Effector memory CD8-positive, alpha-beta T cell (primary cell): ENCODE results near the gene PDE6A.

Experiments
- ATAC-seq: fragments of 150-1000 bp; cut with Tn5 transposase; replicated peaks from 2 replicates; pipeline ENCODE4 v1.10.0; 2021; ENCODE audit warnings: mild to moderate bottlenecking, moderate library complexity
- DNase-seq, 3 experiments: peaks; one replicate each; pipeline ENCODE4 v3.0.0; 2021
- H3K27ac Mint-ChIP-seq, 2 donors: one replicate each; pipeline ENCODE4 v1.8.0; 2022; ENCODE audit warnings: mild to moderate bottlenecking in 2 of 2, mixed read lengths in 2 of 2, moderate library complexity in 2 of 2
- H3K27me3 Mint-ChIP-seq, 2 donors: one replicate each; pipeline ENCODE4 v1.8.0; 2022; ENCODE audit warnings: mixed read lengths in 2 of 2
- H3K36me3 Mint-ChIP-seq: one replicate; pipeline ENCODE4 v1.8.0; 2022; ENCODE audit warnings: mild to moderate bottlenecking, moderate library complexity, mixed read lengths; ENCODE audit not compliant: insufficient read depth
- H3K4me1 Mint-ChIP-seq, 2 donors: one replicate each; pipeline ENCODE4 v1.8.0; 2022; ENCODE audit warnings: low read depth in 2 of 2, mixed read lengths in 2 of 2
- H3K4me3 Mint-ChIP-seq, 2 donors: one replicate each; pipeline ENCODE4 v1.8.0; 2022; ENCODE audit warnings: mild to moderate bottlenecking in 2 of 2, mixed read lengths in 2 of 2, moderate library complexity in 2 of 2
- H3K9me3 Mint-ChIP-seq, 2 donors: one replicate each; pipeline ENCODE4 v1.8.0; 2022; ENCODE audit warnings: mixed read lengths in 2 of 2

Gene PDE6A

DNA sequence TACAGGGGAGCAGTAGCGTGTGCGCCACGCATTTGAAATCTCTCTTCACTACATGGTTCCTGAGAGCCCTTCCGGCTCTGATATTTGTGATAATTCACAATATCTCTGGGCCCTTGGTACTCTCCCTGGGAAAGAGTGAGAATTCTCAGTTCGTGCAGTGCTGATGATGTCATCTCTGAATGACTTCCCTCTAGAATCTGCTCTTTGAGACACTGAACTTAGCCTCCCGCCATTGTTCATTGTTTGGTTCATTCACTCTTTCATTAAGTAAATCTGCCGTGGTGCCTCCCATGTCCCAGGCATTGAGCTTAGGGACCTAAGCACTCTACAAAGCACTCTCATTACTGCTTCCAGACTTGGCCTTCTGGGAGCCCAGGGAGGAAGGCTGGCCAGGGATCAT is 120.5 kb downstream of the PDE6A start:
- H3K36me3 Mint-ChIP-seq, result peaks cover 2% of the 10 kb centered on the region
- H3K9me3 Mint-ChIP-seq, result no peaks in the 10 kb centered on the region
- H3K27me3 Mint-ChIP-seq, result no peaks in the 10 kb centered on the region
- no peak overlapping the region for H3K4me3 Mint-ChIP-seq
- peaks cover 0 to 4% of the 10 kb centered on the region in 2 donors for H3K4me1 Mint-ChIP-seq
- H3K27ac Mint-ChIP-seq, result no peak overlapping the region
- ATAC-seq (no peak), DNase-seq (no peak)

DNA sequence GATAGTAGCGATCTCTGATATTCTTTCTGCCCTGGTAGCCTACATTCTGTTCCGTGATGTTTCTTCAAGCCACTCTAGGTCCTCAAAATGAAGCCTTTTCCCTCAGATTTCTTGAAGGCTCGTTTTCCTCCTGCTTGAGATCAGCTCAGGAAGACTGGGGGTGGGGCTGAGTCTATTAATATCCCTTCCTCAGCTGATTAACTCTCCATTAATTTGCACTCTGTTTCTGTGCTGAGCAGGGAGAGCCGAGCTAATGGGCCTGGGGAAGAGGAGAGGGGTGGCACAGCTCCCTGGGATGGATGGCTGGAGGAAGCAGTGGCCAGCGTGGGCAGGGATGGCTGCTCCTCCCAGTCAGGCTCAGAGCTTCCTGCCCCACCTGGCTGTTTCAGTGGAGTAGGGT is 121.2 kb downstream of the PDE6A start:
- H3K4me1 Mint-ChIP-seq, result peaks cover 0 to under 1% of the 10 kb centered on the region in 2 donors
- peaks cover 2% of the 10 kb centered on the region for H3K36me3 Mint-ChIP-seq
- H3K9me3 Mint-ChIP-seq, result no peaks in the 10 kb centered on the region
- DNase-seq (no peak), ATAC-seq (no peak)
- no peaks in the 10 kb centered on the region for H3K27me3 Mint-ChIP-seq
- no peak overlapping the region for H3K4me3 Mint-ChIP-seq
- H3K27ac Mint-ChIP-seq, result no peak overlapping the region

DNA sequence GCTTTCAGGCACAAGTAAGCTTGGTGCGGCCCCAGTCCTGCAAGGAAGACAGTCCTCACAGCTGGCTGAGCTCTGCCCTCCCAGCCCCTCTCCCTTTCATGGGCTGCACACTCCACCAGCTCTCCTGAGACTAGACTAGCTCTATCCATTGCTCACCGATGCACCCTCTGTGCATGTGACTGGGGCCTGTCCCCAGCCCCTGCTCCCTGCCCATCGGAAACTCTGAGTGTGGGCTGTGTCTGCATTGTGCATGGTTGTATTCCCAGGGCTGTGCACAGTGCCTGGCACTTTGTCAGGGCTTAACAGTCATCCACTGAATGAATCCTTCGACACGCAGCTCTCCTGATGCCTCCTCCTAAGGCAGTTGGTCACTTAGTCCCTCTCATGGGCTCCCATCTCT is 122.3 kb downstream of the PDE6A start:
- H3K4me3 Mint-ChIP-seq, result no peak overlapping the region
- no peak for DNase-seq
- H3K27me3 Mint-ChIP-seq, result no peaks in the 10 kb centered on the region
- H3K9me3 Mint-ChIP-seq, result no peaks in the 10 kb centered on the region
- ATAC-seq, result no peak
- H3K4me1 Mint-ChIP-seq, result no peaks in the 10 kb centered on the region
- no peak overlapping the region for H3K27ac Mint-ChIP-seq
- peaks cover 2% of the 10 kb centered on the region for H3K36me3 Mint-ChIP-seq

DNA sequence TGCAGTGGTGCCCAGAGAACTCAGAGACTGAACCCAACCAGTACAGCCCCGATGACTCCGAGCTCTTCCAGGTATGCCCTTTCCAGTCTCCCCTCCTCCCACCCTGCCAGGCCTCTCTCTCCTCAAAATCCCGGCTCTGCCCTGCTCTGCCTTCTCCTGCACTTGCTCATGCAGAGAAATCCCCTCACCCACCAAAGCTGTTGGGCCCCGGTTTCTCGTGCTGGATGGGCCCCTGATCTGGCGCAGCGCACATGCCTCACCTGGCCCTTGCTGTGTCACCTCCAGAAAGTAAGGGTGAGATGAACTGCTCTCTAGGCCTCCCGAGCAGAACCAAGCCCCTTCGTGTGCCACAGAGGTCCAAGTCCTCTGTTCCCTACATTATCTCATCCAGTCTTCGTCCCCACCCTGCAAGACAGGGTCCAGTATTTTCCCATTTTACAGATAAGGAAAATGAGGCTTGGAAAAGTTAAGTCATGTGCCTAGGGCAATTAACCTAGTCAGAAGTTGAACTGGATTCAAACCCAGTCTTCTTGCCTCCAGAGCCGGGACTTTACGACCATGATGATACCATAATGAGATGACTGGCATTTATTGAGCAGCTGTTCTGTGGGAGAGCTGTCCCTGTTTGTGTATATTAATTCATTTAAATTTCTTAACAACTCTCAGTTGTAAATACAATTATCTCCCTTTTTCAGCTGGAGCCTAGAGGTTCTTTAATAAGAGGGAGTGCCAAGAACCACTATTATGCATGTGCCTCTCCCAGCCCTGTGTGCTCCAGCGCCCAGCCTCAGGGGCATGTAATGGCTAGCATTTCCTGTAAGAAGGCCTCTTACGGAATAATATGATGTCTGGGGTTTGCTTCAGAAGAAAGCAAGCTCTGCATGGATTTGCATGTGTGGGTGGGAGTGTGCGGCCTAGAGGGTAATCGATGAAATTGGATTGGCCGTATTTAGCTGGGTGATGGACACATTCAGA is 123.8 kb downstream of the PDE6A start:
- DNase-seq, result no peak
- Mint-ChIP-seq H3K36me3 (peaks cover 2% of the 10 kb centered on the region), H3K27me3 (no peaks in the 10 kb centered on the region), H3K4me1 (no peaks in the 10 kb centered on the region), H3K9me3 (no peaks in the 10 kb centered on the region), H3K27ac (no peak overlapping the region), H3K4me3 (no peak overlapping the region)
- ATAC-seq, result no peak

DNA sequence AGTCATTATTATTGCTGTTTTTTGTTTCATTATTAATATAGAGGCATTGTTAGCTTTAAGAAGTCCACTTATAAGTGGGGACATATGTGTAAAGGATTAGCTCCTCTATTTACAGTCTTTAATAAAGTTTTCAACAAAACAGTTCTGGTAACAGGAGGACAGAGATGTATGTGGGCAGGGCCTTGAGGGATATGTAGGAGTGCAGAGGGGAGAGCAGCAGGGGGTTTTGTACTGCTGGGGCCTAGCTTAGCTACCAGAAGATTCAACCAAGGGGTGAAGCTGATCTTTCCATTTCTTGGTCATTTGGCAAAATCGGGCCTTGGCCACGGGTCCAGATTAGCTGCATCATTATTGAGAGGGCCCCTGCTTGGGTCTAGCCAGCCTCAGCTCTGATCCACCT is 124.6 kb downstream of the PDE6A start:
- no peaks in the 10 kb centered on the region for H3K4me1 Mint-ChIP-seq
- ATAC-seq, result no peak
- no peak for DNase-seq
- no peaks in the 10 kb centered on the region for H3K9me3 Mint-ChIP-seq
- no peaks in the 10 kb centered on the region for H3K36me3 Mint-ChIP-seq
- no peaks in the 10 kb centered on the region for H3K27me3 Mint-ChIP-seq
- no peak overlapping the region for H3K4me3 Mint-ChIP-seq
- peak overlapping the region in 1 of 2 donors; percentile 9 for H3K27ac Mint-ChIP-seq

DNA sequence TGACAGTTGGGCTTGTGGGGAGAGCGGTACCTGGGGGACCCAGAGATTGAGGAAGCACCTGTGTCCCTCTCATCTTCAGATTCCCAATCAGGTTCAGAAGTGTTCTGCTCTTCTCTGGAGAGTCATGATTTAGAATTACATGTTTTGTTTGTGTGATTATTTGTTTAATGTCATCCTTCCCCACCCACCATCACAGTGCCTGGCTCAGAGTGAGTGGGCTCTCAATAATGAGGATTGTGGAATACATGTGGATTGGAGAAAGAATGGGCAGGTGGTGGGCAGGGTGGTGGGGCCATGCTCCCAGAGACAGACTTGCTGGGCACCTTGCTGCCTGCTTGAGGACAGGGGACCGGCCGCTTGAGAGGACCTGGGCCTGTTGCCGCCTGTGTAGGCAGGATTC is 126.5 kb downstream of the PDE6A start:
- Mint-ChIP-seq H3K27me3 (no peaks in the 10 kb centered on the region), H3K4me1 (no peaks in the 10 kb centered on the region), H3K4me3 (no peak overlapping the region), H3K36me3 (no peaks in the 10 kb centered on the region), H3K9me3 (no peaks in the 10 kb centered on the region), H3K27ac (no peak overlapping the region)
- DNase-seq (no peak), ATAC-seq (no peak)

DNA sequence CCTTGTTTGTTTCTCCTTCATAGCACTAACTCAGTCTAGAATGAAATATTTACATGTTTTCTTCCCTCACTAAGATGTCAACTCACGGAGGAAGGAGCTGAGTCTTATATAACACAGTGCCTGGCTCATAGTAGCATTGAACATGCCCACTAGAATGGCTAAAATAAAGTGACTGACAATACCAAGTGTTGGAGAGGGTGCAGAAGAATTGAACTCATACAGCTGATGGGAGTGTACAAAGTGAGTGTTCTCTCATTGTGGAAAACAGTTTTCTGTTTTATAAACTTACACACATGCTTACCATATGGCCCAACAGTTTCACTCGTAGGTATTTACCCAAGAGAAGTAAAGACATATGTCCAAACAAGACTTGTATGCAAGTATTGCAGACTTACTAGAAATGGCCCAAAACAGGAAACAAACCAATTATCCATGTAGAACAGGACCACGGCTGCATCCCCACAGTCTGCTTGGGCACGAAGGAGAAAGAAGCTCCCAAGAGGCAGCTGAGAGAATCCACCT is 127.0 kb downstream of the PDE6A start:
- Mint-ChIP-seq H3K27ac (no peak overlapping the region), H3K36me3 (no peaks in the 10 kb centered on the region), H3K27me3 (no peaks in the 10 kb centered on the region), H3K9me3 (no peaks in the 10 kb centered on the region), H3K4me3 (no peak overlapping the region), H3K4me1 (no peaks in the 10 kb centered on the region)
- DNase-seq, result no peak
- ATAC-seq, result no peak

DNA sequence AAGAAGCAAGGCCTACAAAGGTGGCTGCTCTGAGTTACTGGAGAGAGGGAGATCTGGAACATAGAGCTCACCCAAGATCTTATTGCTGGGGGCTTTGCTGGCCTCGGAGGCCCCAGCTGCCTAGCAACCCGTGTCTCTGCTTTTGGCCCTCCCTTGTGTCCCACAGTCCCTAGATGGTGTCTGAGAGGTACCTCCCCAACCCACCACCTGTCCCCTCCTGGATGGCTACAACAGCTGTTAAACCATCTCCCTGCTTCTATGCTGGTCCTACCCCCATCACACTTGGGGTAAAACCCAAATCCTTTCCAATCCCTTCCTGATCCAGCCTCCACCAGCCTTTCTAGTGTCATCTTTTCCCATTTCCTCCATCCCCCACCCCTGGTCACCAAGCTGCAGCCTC is 127.9 kb downstream of the PDE6A start:
- DNase-seq, result no peak
- H3K4me1 Mint-ChIP-seq, result no peaks in the 10 kb centered on the region
- no peak overlapping the region for H3K4me3 Mint-ChIP-seq
- H3K27me3 Mint-ChIP-seq, result no peaks in the 10 kb centered on the region
- no peak for ATAC-seq
- no peaks in the 10 kb centered on the region for H3K36me3 Mint-ChIP-seq
- H3K27ac Mint-ChIP-seq, result no peak overlapping the region
- no peaks in the 10 kb centered on the region for H3K9me3 Mint-ChIP-seq

DNA sequence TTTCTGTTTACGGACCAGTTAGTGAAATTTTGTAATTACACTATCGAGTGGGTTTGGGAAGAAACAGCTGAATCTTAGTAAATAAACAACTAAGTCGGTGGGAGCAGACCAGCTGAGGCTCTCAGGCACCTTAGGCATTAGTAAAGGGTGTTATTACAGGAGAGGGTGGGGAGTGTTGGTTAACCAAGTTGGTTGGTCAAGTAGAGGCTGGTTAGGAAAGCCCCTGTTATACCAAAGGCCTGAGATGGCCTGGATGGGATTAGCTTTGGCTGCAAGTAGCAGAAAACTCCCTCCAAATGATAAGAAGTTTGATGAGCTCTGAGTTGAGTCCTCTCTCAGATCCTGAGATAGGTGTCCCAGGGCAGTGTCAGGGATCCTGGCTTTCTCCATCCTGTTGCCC is 133.1 kb downstream of the PDE6A start:
- H3K36me3 Mint-ChIP-seq, result no peaks in the 10 kb centered on the region
- no peak overlapping the region for H3K4me3 Mint-ChIP-seq
- peaks cover 0 to 2% of the 10 kb centered on the region in 2 donors for H3K4me1 Mint-ChIP-seq
- ATAC-seq (no peak), DNase-seq (no peak)
- no peaks in the 10 kb centered on the region for H3K9me3 Mint-ChIP-seq
- no peak overlapping the region for H3K27ac Mint-ChIP-seq
- H3K27me3 Mint-ChIP-seq, result no peaks in the 10 kb centered on the region

DNA sequence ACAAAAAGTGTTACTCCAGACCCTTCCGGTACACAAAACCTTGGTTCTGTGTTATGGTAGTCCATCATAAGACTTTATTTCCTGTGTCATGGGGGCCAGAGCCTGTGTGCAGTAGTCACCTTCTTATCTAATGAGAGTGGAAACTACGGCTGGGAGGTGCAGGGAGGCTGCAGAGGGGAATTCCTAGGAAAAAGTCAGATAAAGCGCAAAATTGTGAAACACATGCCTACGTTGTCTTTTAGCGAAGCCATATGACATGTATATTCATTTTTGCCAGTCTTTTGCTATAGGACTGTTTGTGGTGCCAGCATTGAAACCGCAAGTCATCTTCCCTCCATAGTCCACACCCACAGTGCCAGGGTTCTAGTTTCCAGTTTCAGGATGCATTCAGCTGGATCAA is 133.7 kb downstream of the PDE6A start:
- Mint-ChIP-seq H3K36me3 (no peaks in the 10 kb centered on the region), H3K4me3 (no peak overlapping the region), H3K9me3 (no peaks in the 10 kb centered on the region), H3K4me1 (peaks cover 0 to 2% of the 10 kb centered on the region in 2 donors), H3K27me3 (no peaks in the 10 kb centered on the region), H3K27ac (no peak overlapping the region)
- DNase-seq (no peak), ATAC-seq (no peak)

DNA sequence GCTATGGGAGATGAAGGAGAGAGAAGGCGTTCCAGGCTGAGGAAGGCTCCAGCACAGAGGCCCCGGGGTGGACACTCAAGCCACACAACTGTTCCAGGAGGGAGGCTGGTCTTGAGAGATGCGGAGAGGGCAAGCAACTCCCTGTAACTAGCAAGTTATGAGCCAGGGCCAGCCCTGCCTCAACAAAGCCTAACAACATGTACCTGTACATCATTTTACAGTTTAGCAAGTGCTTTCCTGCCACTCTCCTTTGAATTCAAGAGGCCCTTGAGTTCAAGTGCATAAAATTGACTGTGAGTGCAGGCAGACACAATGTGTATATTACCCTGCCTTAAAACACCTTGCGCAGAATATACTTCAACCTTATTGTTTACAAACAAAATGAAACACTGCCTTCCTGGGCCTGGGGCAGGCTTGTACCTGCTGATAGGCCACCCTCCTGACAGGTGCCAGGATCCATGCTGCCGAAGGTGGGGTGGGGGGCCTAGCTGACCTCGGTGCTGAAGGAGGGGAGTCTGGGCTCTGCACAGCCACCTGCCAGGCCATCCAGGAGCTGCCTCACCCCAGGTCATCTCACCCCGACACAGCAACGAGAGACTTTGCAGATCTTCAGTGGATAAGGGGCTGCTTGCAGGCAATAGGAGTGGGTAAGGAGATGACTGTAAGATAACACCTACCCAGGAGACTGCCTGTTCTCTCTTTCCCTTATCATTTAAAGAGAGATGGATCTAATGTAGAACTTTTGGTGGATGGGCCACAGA is 134.5 kb downstream of the PDE6A start:
- H3K36me3 Mint-ChIP-seq, result no peaks in the 10 kb centered on the region
- no peaks in the 10 kb centered on the region for H3K9me3 Mint-ChIP-seq
- no peak overlapping the region for H3K27ac Mint-ChIP-seq
- no peak overlapping the region for H3K4me3 Mint-ChIP-seq
- no peaks in the 10 kb centered on the region for H3K27me3 Mint-ChIP-seq
- ATAC-seq, result no peak
- peaks cover 0 to 2% of the 10 kb centered on the region in 2 donors for H3K4me1 Mint-ChIP-seq
- no peak for DNase-seq

DNA sequence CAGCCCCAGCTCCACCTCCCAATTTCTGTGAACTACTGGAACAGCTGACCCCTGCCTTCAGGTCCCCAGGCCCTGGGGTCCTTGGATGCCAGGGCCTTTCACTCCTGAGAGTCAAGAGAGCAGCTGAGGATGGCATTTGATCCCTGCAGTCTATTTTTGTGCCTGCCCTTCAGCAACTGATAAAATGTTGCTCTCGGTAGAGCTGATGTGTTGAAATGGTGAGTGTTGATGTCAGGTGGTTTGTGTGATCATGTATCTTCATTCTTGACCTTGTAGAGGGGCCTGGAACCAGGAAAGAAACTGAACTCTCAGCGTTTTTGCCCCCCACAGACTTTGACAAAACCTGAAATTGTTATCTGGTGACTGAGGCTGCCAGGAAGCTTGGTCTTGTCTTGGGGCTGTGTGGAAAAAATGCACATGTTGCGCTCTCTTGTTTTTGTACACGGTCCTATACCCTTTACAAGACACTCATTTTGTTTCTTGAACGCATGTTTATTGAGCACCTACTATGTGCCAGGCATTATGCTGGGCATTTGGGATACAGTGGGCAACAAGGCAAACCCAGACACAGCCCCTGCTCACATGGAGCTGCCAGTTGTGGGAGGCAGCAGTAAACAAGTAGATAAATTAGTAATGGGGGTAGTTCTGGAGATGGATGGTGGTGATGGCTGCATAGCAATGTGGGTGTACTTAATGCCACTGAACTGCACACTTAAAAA is 136.2 kb downstream of the PDE6A start:
- Mint-ChIP-seq H3K27me3 (no peaks in the 10 kb centered on the region), H3K4me1 (peaks cover 0 to 2% of the 10 kb centered on the region in 2 donors), H3K27ac (no peak overlapping the region), H3K4me3 (no peak overlapping the region), H3K9me3 (no peaks in the 10 kb centered on the region), H3K36me3 (no peaks in the 10 kb centered on the region)
- no peak for DNase-seq
- no peak for ATAC-seq
